Mesendoderm (in vitro differentiated cells): ENCODE results near the gene OLFML3.

ENCODE experiments used
- DNase-seq: peaks from one replicate; pipeline ENCODE4 v3.0.0; 2013
- H2AK5ac ChIP-seq: 2 replicates; pipeline ENCODE4 v1.6.1; 2013; ENCODE audit warnings: low read length, inconsistent platforms
- H2BK120ac ChIP-seq: 2 replicates; pipeline ENCODE4 v1.6.1; 2013; ENCODE audit warnings: low read depth, mild to moderate bottlenecking, low read length, moderate library complexity, mixed read lengths
- H2BK15ac ChIP-seq: replicated peaks from 2 replicates; pipeline ENCODE4 v1.6.1; 2013; ENCODE audit warnings: low read depth, mild to moderate bottlenecking, moderate library complexity
- H2BK5ac ChIP-seq: 2 replicates; pipeline ENCODE4 v1.6.1; 2013; ENCODE audit warnings: low read length, inconsistent platforms
- H3K18ac ChIP-seq: 2 replicates; pipeline ENCODE4 v1.6.1; 2013; ENCODE audit warnings: mild to moderate bottlenecking, low read length, mixed read lengths
- H3K23ac ChIP-seq: one replicate; pipeline ENCODE4 v1.6.1; 2013; ENCODE audit warnings: low read length
- H3K27ac ChIP-seq: 2 replicates; pipeline ENCODE4 v1.5.1; 2013; ENCODE audit warnings: low read depth, mild to moderate bottlenecking, inconsistent platforms, low read length, moderate library complexity
- H3K27me3 ChIP-seq: 2 replicates; pipeline ENCODE4 v1.6.1; 2013; ENCODE audit warnings: low read length, control low read depth, mild to moderate bottlenecking, inconsistent platforms; ENCODE audit not compliant: insufficient read depth, poor library complexity
- H3K36me3 ChIP-seq: 2 replicates; pipeline ENCODE4 v1.6.1; 2013; ENCODE audit warnings: low read length, inconsistent platforms; ENCODE audit not compliant: control insufficient read depth, insufficient read depth
- H3K4ac ChIP-seq: one replicate; pipeline ENCODE4 v1.6.1; 2013; ENCODE audit warnings: low read depth, mild to moderate bottlenecking, low read length, moderate library complexity
- H3K4me1 ChIP-seq: 2 replicates; pipeline ENCODE4 v1.6.1; 2013; ENCODE audit warnings: low read depth, low read length, inconsistent platforms; ENCODE audit not compliant: control insufficient read depth
- H3K4me2 ChIP-seq: 2 replicates; pipeline ENCODE4 v1.6.1; 2013; ENCODE audit warnings: low read length
- H3K4me3 ChIP-seq: 2 replicates; pipeline ENCODE4 v1.5.1; 2013; ENCODE audit warnings: mild to moderate bottlenecking, low read length
- H3K56ac ChIP-seq: one replicate; pipeline ENCODE4 v1.6.1; 2013; ENCODE audit warnings: low read length
- H3K79me1 ChIP-seq: 2 replicates; pipeline ENCODE4 v1.6.1; 2013; ENCODE audit warnings: low read length, inconsistent platforms
- H3K79me2 ChIP-seq: 2 replicates; pipeline ENCODE4 v1.6.1; 2013; ENCODE audit warnings: mild to moderate bottlenecking, low read length; ENCODE audit not compliant: control insufficient read depth, insufficient read depth
- H3K9ac ChIP-seq: 2 replicates; pipeline ENCODE4 v1.6.1; 2013; ENCODE audit warnings: low read length, inconsistent platforms
- H4K5ac ChIP-seq: one replicate; pipeline ENCODE4 v1.6.1; 2013; ENCODE audit warnings: low read length
- H4K8ac ChIP-seq: one replicate; pipeline ENCODE4 v1.6.1; 2013; ENCODE audit warnings: low read depth, mild to moderate bottlenecking, control low read depth, low read length, moderate library complexity
- WGBS: extraction: QIAGEN DNeasy Blood & Tissue Kit; methylation state at CpG from one replicate; pipeline ENCODE4 v1.1.7; 2013; ENCODE audit warnings: low lambda C conversion rate, missing lambda C conversion rate; ENCODE audit not compliant: insufficient coverage; ENCODE audit errors: extremely low coverage; 5-methylcytosine and 5-hydroxymethylcytosine counted together

Gene OLFML3

DNA sequence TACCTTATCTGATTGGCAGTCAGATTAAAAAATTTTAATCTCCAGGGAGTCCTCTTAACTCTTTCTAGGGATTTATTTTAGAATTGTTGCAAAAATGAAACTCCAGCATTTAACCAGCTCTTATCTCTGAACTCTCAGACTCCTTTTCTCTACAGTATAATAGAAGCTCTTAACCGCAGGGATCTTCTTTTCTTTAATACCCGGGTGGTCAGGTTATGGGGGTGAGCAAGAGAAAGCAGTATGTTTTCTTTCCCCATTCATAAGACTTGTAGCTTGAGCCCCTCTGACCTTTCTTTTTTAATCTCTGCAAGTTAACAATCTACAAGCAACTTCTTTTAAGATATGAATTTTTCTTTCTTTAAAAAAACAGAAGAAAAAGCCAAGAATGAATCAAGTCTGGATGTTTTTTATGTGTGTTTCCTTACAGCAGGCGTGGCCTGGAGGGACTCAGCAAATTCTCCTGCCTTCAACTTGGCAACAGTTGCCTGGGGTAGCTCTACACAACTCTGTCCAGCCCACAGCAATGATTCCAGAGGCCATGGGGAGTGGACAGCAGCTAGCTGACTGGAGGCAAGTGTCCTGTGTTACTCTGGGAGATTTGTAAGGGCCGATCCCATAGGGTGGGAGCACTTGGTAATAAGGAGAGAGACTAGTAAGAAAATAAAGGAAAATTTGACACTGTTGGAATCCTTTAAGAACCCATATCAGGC is 13.4 kb upstream of the OLFML3 start:
- no peak overlapping the region for H4K5ac ChIP-seq
- H2AK5ac ChIP-seq, result no peak overlapping the region
- DNase-seq, result no peak
- no peaks in the 10 kb centered on the region for H3K4me1 ChIP-seq
- no peak overlapping the region for H4K8ac ChIP-seq
- no peak overlapping the region for H3K4ac ChIP-seq
- no CpG with 5 or more reads among the region's 4 CpGs for WGBS
- H3K79me1 ChIP-seq, result no peaks in the 10 kb centered on the region
- no peak overlapping the region for H3K18ac ChIP-seq
- no peak overlapping the region for H3K27ac ChIP-seq
- no peak overlapping the region for H2BK120ac ChIP-seq
- no peak overlapping the region for H3K4me2 ChIP-seq
- H3K79me2 ChIP-seq, result no peaks in the 10 kb centered on the region
- no peak overlapping the region for H3K9ac ChIP-seq
- H3K4me3 ChIP-seq, result no peak overlapping the region
- H3K23ac ChIP-seq, result no peak overlapping the region
- H3K36me3 ChIP-seq, result peaks cover 5% of the 10 kb centered on the region
- H2BK5ac ChIP-seq, result no peak overlapping the region
- H3K27me3 ChIP-seq, result no peaks in the 10 kb centered on the region
- no peak overlapping the region for H2BK15ac ChIP-seq
- no peak overlapping the region for H3K56ac ChIP-seq

- Histone ChIP-seq H3K23ac (no peak overlapping the region), H3K4me1 (no peaks in the 10 kb centered on the region), H3K4me3 (no peak overlapping the region), H4K5ac (no peak overlapping the region), H3K79me2 (no peaks in the 10 kb centered on the region), H3K27me3 (no peaks in the 10 kb centered on the region), H3K9ac (no peak overlapping the region), H3K18ac (no peak overlapping the region), H2AK5ac (no peak overlapping the region), H3K79me1 (no peaks in the 10 kb centered on the region), H2BK15ac (no peak overlapping the region), H3K36me3 (peaks cover 2% of the 10 kb centered on the region), H2BK5ac (no peak overlapping the region), H4K8ac (no peak overlapping the region), H2BK120ac (no peak overlapping the region), H3K4me2 (no peak overlapping the region), H3K56ac (no peak overlapping the region), H3K27ac (no peak overlapping the region), H3K4ac (no peak overlapping the region)
- WGBS, result no CpG with 5 or more reads among the region's 9 CpGs
- DNase-seq, result no peak
Measured at GRCh38 chr1:113972954-113973353, 6.3 kb upstream of the OLFML3 start.

DNA sequence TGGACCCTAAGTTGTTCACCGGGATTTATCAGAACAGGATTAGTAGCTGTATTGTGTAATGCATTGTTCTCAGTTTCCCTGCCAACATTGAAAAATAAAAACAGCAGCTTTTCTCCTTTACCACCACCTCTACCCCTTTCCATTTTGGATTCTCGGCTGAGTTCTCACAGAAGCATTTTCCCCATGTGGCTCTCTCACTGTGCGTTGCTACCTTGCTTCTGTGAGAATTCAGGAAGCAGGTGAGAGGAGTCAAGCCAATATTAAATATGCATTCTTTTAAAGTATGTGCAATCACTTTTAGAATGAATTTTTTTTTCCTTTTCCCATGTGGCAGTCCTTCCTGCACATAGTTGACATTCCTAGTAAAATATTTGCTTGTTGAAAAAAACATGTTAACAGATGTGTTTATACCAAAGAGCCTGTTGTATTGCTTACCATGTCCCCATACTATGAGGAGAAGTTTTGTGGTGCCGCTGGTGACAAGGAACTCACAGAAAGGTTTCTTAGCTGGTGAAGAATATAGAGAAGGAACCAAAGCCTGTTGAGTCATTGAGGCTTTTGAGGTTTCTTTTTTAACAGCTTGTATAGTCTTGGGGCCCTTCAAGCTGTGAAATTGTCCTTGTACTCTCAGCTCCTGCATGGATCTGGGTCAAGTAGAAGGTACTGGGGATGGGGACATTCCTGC is 3.9 kb upstream of the OLFML3 start:
- Histone ChIP-seq H2AK5ac (no peak overlapping the region), H3K27me3 (no peaks in the 10 kb centered on the region), H3K4me2 (no peak overlapping the region), H3K79me2 (no peaks in the 10 kb centered on the region), H3K9ac (no peak overlapping the region), H3K56ac (no peak overlapping the region), H4K5ac (no peak overlapping the region), H2BK120ac (no peak overlapping the region), H3K4me3 (no peak overlapping the region), H4K8ac (no peak overlapping the region), H2BK5ac (no peak overlapping the region), H3K23ac (no peak overlapping the region), H3K18ac (no peak overlapping the region), H2BK15ac (no peak overlapping the region), H3K79me1 (no peaks in the 10 kb centered on the region), H3K4me1 (peaks cover 2% of the 10 kb centered on the region), H3K27ac (no peak overlapping the region), H3K36me3 (no peaks in the 10 kb centered on the region), H3K4ac (no peak overlapping the region)
- DNase-seq, result no peak
- WGBS, result no CpG with 5 or more reads among the region's 4 CpGs

- Histone ChIP-seq H3K79me2 (no peaks in the 10 kb centered on the region), H4K8ac (no peak overlapping the region), H3K4me1 (peaks cover 2% of the 10 kb centered on the region), H2BK15ac (no peak overlapping the region), H3K36me3 (no peaks in the 10 kb centered on the region), H3K27ac (no peak overlapping the region), H4K5ac (no peak overlapping the region), H3K9ac (no peak overlapping the region), H2AK5ac (no peak overlapping the region), H3K4me2 (no peak overlapping the region), H3K56ac (peak overlapping the region; percentile 30), H3K23ac (no peak overlapping the region), H2BK5ac (no peak overlapping the region), H3K79me1 (peaks cover 3% of the 10 kb centered on the region), H3K27me3 (no peaks in the 10 kb centered on the region), H3K18ac (no peak overlapping the region), H2BK120ac (no peak overlapping the region), H3K4me3 (no peak overlapping the region), H3K4ac (no peak overlapping the region)
- WGBS, result no CpG with 5 or more reads among the region's 4 CpGs
- DNase-seq, result peak; percentile 71
Measured at GRCh38 chr1:113976609-113977278, 2.5 kb upstream of the OLFML3 start.

DNA sequence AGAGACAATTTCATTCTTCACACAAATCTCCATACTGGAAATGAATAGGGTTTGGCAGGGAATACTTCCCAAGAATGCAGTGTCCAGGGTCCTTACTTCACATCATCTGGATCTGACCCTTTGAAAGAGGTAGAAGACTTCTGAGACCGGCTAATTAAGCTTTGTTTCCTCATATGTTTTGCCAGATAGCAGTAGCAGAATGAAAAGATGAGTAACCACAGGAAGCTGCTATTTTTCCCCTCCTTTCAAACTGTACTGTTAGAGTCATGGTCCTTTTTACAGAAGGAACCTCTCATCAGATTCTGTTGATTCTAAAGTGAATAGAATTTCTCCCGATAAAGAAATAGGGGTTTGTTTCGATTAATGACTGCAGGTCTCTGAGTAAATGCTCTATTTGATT is 1.4 kb upstream of the OLFML3 start:
- Histone ChIP-seq H3K4ac (no peak overlapping the region), H3K4me3 (no peak overlapping the region), H2BK15ac (no peak overlapping the region), H4K5ac (no peak overlapping the region), H3K9ac (no peak overlapping the region), H3K4me2 (no peak overlapping the region), H2AK5ac (no peak overlapping the region), H4K8ac (no peak overlapping the region), H3K79me2 (no peaks in the 10 kb centered on the region), H3K79me1 (peaks cover 3% of the 10 kb centered on the region), H3K36me3 (no peaks in the 10 kb centered on the region), H2BK120ac (no peak overlapping the region), H3K56ac (no peak overlapping the region), H3K18ac (no peak overlapping the region), H3K27me3 (no peaks in the 10 kb centered on the region), H3K23ac (no peak overlapping the region), H3K27ac (no peak overlapping the region), H3K4me1 (peaks cover 5% of the 10 kb centered on the region), H2BK5ac (no peak overlapping the region)
- WGBS, result no CpG with 5 or more reads among the region's 3 CpGs
- no peak for DNase-seq
